Caco-2 (cell line): ENCODE results near the gene NATD1. TPM values are rescaled to one million over a fixed set of nuclear protein-coding genes. Genes with fewer than 3 reads are reported as not detected.

Source experiments
- BruUV-seq: library from RNA; stranded (reverse); fragments of 400-500 nt; replicated peaks from 2 replicates; lab custom pipeline; 2021; lab: Mats Ljungman, UMichigan
- CTCF ChIA-PET: fragments of 300-600 bp; sonication (Branson Sonifier 250); formaldehyde crosslinking; loops from one replicate; lab custom pipeline; 2022; ENCODE audit warnings: antibody characterized with exemption; lab: Charles Lee
- POLR2A ChIA-PET: fragments of 300-600 bp; sonication (Branson Sonifier 250); formaldehyde crosslinking; loops from one replicate; lab custom pipeline; 2022; ENCODE audit warnings: antibody characterized with exemption; lab: Charles Lee
- DNase-seq, 2 experiments: peaks; one replicate each; pipeline versions ENCODE4 v3.0.0 to v3.0.0-alpha.2; 2020 to 2022
- H3K27me3 ChIP-seq: replicated peaks from 2 replicates; pipeline ENCODE4 v1.6.0; 2011; ENCODE audit warnings: low read length; ENCODE audit not compliant: control insufficient read depth, insufficient read depth
- H3K36me3 ChIP-seq: 2 replicates; pipeline ENCODE4 v1.5.1; 2011; ENCODE audit warnings: low read length; ENCODE audit not compliant: control insufficient read depth, insufficient read depth
- H3K4me1 ChIP-seq: fragments of 250-450 bp; sonication (Bioruptor Pico); 2 replicates; pipeline ENCODE4 v1.5.1; 2020; ENCODE audit warnings: mild to moderate bottlenecking
- H3K4me3 ChIP-seq: 2 replicates; pipeline ENCODE4 v1.5.1; 2011; ENCODE audit warnings: low read depth, mild to moderate bottlenecking, control low read depth, low read length
- H3K9me3 ChIP-seq: fragments of 250-450 bp; sonication (Bioruptor Pico); 2 replicates; pipeline ENCODE4 v1.5.1; 2020; ENCODE audit warnings: mild to moderate bottlenecking, moderate library complexity
- H3K27ac Mint-ChIP-seq: one replicate; pipeline ENCODE4 v1.8.0; 2022; ENCODE audit warnings: mixed read lengths; ENCODE audit not compliant: unreplicated experiment
- H3K27me3 Mint-ChIP-seq: one replicate; pipeline ENCODE4 v1.8.0; 2022; ENCODE audit warnings: mixed read lengths; ENCODE audit not compliant: insufficient read depth, unreplicated experiment
- H3K36me3 Mint-ChIP-seq: one replicate; pipeline ENCODE4 v1.8.0; 2022; ENCODE audit warnings: mild to moderate bottlenecking, mixed read lengths; ENCODE audit not compliant: insufficient read depth, unreplicated experiment
- H3K4me1 Mint-ChIP-seq: one replicate; pipeline ENCODE4 v1.8.0; 2022; ENCODE audit warnings: low read depth, mixed read lengths; ENCODE audit not compliant: unreplicated experiment
- H3K4me3 Mint-ChIP-seq: one replicate; pipeline ENCODE4 v1.8.0; 2022; ENCODE audit warnings: mild to moderate bottlenecking, moderate library complexity, mixed read lengths; ENCODE audit not compliant: unreplicated experiment
- H3K9me3 Mint-ChIP-seq: one replicate; pipeline ENCODE4 v1.8.0; 2022; ENCODE audit warnings: mixed read lengths; ENCODE audit not compliant: unreplicated experiment
- intact Hi-C: fragments of 100-400 bp; cut with micrococcal nuclease; formaldehyde crosslinking; loops from one replicate; pipeline ENCODE4 v1.10.0; 2022; ENCODE audit not compliant: unreplicated experiment
- total RNA-seq: library from RNA; stranded (reverse); gene quantifications from 2 replicates; pipeline ENCODE4 v1.2.3, GENCODE V29; 2022
- TF ChIP-seq, protein P1 (sequence below), 2 experiments: fragments of 200-600 bp in 1 of 2; IDR thresholded peaks; 1 replicate in 1 of 2; 2 replicates in 1 of 2; pipeline versions ENCODE4 v1.5.1 to v1.8.0; 2011 to 2022; ENCODE audit warnings: antibody characterized with exemption in 1 of 2, control low read depth in 1 of 2, inconsistent platforms in 1 of 2, low read depth in 1 of 2, low read length in 1 of 2, mild to moderate bottlenecking in 1 of 2, moderate library complexity in 1 of 2; ENCODE audit not compliant: insufficient read depth in 1 of 2, severe bottlenecking in 1 of 2, unreplicated experiment in 1 of 2

NATD1 gene
- total RNA-seq, 1 experiment from 2014 or later: 18.4 TPM

DNA sequence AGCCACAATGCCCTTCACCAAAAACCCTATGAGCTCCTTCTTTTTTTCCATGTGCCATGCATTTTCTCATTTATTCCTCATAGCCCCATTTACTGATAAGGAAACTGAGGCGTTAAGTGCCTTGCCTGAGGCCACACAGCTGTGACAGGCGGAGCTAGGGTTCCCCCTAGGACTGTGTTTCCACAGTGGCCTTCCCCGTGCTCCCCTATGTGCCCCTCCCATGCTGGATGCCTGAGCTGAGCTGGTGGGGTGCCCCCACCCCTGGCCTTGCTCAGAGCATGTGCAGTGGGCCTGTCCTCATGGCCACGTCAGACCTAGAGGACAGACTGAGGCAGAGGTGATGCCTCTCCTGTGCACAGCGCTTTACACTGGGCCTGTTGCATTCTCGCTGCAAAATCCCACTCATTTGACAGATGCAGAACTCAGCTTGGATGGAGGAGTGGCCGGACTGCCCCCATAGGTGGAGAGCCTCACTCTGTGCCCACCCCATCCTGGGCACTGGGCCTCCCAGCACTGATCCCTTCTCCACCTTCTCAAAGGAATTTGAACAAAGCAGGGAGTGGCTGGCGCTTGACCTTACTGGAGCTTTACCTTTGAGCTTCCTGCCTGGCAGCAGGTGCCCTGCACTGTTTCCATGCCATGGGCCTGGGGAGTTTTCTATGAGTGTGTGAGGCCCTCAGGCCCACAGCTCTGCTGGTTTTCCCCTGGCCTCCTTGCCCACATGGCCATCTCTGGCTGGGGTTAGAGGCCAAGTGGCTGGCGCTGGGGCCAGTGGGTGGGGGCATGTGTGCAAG, 33.9 kb upstream of the NATD1 start:
- no peak for DNase-seq
- Mint-ChIP-seq H3K9me3 (no peaks in the 10 kb centered on the region), H3K36me3 (peaks cover 12% of the 10 kb centered on the region), H3K4me3 (peak overlapping the region; percentile 89), H3K27me3 (no peaks in the 10 kb centered on the region), H3K27ac (peak overlapping the region; percentile 70), H3K4me1 (peaks cover 17% of the 10 kb centered on the region)
- ChIA-PET CTCF (interaction anchor here (0.7 to 1.4 kb wide), 3 partner anchors 11 to 244 kb away, joined by 4 to 7 read pairs (median 4); partner anchors contain the start of gene USP22), POLR2A (interaction anchor here (1.2 to 1.9 kb wide), 2 partner anchors 12 to 170 kb away, joined by 7 to 8 read pairs; no protein-coding TSS in a partner anchor)
- no peaks in the 10 kb centered on the region for H3K9me3 ChIP-seq
- no TSS peak for BruUV-seq
- H3K4me1 ChIP-seq: peaks cover 22% of the 10 kb centered on the region
- intact Hi-C loops: loop anchor here (10.0 kb wide), 1 partner anchor 88 kb away; the partner anchor contains the start of gene KCNJ12
- peak overlapping the region; percentile 83 for H3K4me3 ChIP-seq
- H3K27me3 ChIP-seq: no peaks in the 10 kb centered on the region
- TF ChIP-seq, protein P1, sequence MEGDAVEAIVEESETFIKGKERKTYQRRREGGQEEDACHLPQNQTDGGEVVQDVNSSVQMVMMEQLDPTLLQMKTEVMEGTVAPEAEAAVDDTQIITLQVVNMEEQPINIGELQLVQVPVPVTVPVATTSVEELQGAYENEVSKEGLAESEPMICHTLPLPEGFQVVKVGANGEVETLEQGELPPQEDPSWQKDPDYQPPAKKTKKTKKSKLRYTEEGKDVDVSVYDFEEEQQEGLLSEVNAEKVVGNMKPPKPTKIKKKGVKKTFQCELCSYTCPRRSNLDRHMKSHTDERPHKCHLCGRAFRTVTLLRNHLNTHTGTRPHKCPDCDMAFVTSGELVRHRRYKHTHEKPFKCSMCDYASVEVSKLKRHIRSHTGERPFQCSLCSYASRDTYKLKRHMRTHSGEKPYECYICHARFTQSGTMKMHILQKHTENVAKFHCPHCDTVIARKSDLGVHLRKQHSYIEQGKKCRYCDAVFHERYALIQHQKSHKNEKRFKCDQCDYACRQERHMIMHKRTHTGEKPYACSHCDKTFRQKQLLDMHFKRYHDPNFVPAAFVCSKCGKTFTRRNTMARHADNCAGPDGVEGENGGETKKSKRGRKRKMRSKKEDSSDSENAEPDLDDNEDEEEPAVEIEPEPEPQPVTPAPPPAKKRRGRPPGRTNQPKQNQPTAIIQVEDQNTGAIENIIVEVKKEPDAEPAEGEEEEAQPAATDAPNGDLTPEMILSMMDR (IDR thresholded peaks at IDR 0.05; ENCODE audit: insufficient read depth in 1 of 2, low read depth in 1 of 2, low read length in 1 of 2, severe bottlenecking in 1 of 2, unreplicated experiment in 1 of 2): no peak
- H3K36me3 ChIP-seq: no peaks in the 10 kb centered on the region

DNA sequence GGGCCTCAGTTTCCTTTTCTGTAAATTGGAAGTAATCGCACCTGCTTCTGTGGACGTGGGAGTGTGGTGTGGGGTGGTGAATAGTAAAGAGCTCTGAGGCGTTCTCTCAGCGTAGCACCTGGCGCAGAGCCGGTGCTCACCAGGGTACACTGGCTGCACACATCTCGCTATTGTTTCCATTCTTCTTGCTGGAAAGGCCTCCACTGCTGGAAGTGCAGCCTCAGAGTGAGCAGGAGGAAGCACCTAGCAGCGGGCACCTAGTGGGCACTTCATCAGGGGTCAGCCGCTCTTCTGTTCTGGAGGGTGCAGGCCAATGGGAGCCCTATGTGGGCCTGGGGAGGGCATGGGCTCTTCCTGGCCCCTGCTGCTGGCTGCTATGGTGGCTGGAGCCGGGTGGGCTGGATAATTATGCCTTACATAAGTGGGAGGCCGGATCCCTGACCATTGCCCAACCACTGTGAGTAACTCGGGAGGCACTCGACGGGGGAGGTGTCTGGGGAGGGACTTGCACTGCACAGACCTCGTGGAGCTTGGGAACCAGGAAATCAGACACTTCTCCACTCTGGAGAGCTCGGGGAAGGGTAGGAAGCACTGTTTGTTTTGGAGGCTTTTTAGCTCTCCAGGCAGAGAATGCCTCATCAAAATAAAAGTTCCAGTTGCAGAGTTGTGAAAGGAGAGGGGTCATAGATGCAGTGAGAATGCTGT, 33.0 kb upstream of the NATD1 start:
- POLR2A ChIA-PET: interaction anchor here (1.2 to 1.9 kb wide), 2 partner anchors 11 to 171 kb away, joined by 7 to 8 read pairs; no protein-coding TSS in a partner anchor
- no peaks in the 10 kb centered on the region for H3K27me3 ChIP-seq
- peaks cover 22% of the 10 kb centered on the region for H3K4me1 ChIP-seq
- TF ChIP-seq, protein P1 (IDR thresholded peaks at IDR 0.05; ENCODE audit: insufficient read depth in 1 of 2, low read depth in 1 of 2, low read length in 1 of 2, severe bottlenecking in 1 of 2, unreplicated experiment in 1 of 2): no peak
- Mint-ChIP-seq H3K4me3 (peak overlapping the region; percentile 89), H3K4me1 (peaks cover 17% of the 10 kb centered on the region), H3K36me3 (peaks cover 12% of the 10 kb centered on the region), H3K27ac (peak overlapping the region; percentile 70), H3K9me3 (no peaks in the 10 kb centered on the region), H3K27me3 (no peaks in the 10 kb centered on the region)
- CTCF ChIA-PET: interaction anchor here (0.7 to 1.4 kb wide), 3 partner anchors 10 to 243 kb away, joined by 4 to 7 read pairs (median 4); partner anchors contain the start of gene USP22
- peak; percentile 82 to 91 for DNase-seq
- TSS peak; percentile 63 for BruUV-seq
- no peaks in the 10 kb centered on the region for H3K36me3 ChIP-seq
- intact Hi-C loops: loop anchor here (10.0 kb wide), 1 partner anchor 89 kb away; the partner anchor contains the start of gene KCNJ12
- H3K9me3 ChIP-seq: no peaks in the 10 kb centered on the region
- H3K4me3 ChIP-seq: peak overlapping the region; percentile 83
